HG03196 (cell line): Measurements from ENCODE around the gene C12orf75.
"Not testable (repeated sequence)": the region's sequence is repeated elsewhere in the genome, so short reads cannot be mapped to it uniquely, and the experiment has no call there.

Experiments
- ATAC-seq: cut with Tn5 transposase; IDR thresholded peaks from one replicate; pipeline ENCODE4 v1.9.1; 2021; ENCODE audit not compliant: unreplicated experiment

The C12orf75 gene

GRCh38 chr12:105369014-105369413 lies 38.5 kb downstream of the C12orf75 start:
- no peak for ATAC-seq

GRCh38 chr12:105374303-105374702 lies 43.8 kb downstream of the C12orf75 start:
- no peak for ATAC-seq

- ATAC-seq = no peak
These were observed 46.6 kb downstream of the C12orf75 start for GRCh38 chr12:105377077-105377476.

- ATAC-seq = no peak
These were observed 48.4 kb downstream of the C12orf75 start for GRCh38 chr12:105378911-105379310.

GRCh38 chr12:105382771-105383622 lies 52.5 kb downstream of the C12orf75 start:
- no peak for ATAC-seq

- no peak for ATAC-seq
These were observed 53.7 kb downstream of the C12orf75 start for GRCh38 chr12:105384220-105384619.

GRCh38 chr12:105384916-105385535 lies 54.5 kb downstream of the C12orf75 start:
- ATAC-seq = no peak

GRCh38 chr12:105386431-105386830 lies 55.9 kb downstream of the C12orf75 start:
- no peak for ATAC-seq

GRCh38 chr12:105391231-105391630 lies 60.7 kb downstream of the C12orf75 start:
- ATAC-seq = no peak

- ATAC-seq = no peak
These were observed 63.1 kb downstream of the C12orf75 start for GRCh38 chr12:105393587-105393986.

GRCh38 chr12:105396024-105396423 lies 65.5 kb downstream of the C12orf75 start:
- ATAC-seq = no peak

GRCh38 chr12:105396983-105397382 lies 66.5 kb downstream of the C12orf75 start:
- no peak for ATAC-seq

GRCh38 chr12:105398930-105399329 lies 68.4 kb downstream of the C12orf75 start:
- no peak for ATAC-seq

- no peak for ATAC-seq
These were observed 69.1 kb downstream of the C12orf75 start for GRCh38 chr12:105399428-105400081.

- ATAC-seq = no peak
These were observed 69.7 kb downstream of the C12orf75 start for GRCh38 chr12:105400227-105400626.

GRCh38 chr12:105401198-105401597 lies 70.7 kb downstream of the C12orf75 start:
- ATAC-seq = no peak

GRCh38 chr12:105402366-105402765 lies 71.9 kb downstream of the C12orf75 start:
- no peak for ATAC-seq

GRCh38 chr12:105403095-105403494 lies 72.6 kb downstream of the C12orf75 start:
- no peak for ATAC-seq

GRCh38 chr12:105404134-105404533 lies 73.6 kb downstream of the C12orf75 start:
- not testable (repeated sequence) for ATAC-seq

- ATAC-seq = no peak
These were observed 76.0 kb downstream of the C12orf75 start for GRCh38 chr12:105406497-105406896.

- no peak for ATAC-seq
These were observed 78.8 kb downstream of the C12orf75 start for GRCh38 chr12:105409279-105409678.
